HL-60/S4 treated with retinoic acid at 250 ng/mL for 4 days and 3 days (cell line): ENCODE data around the gene MAP1A.

ENCODE experiments used
- in situ Hi-C: fragments of 300-500 bp; cut with MboI; formaldehyde crosslinking; loops from 2 replicates; pipeline ENCODE4 v1.7.0; 2022; ENCODE audit warnings: low sequenced_read_pairs

Gene MAP1A

DNA sequence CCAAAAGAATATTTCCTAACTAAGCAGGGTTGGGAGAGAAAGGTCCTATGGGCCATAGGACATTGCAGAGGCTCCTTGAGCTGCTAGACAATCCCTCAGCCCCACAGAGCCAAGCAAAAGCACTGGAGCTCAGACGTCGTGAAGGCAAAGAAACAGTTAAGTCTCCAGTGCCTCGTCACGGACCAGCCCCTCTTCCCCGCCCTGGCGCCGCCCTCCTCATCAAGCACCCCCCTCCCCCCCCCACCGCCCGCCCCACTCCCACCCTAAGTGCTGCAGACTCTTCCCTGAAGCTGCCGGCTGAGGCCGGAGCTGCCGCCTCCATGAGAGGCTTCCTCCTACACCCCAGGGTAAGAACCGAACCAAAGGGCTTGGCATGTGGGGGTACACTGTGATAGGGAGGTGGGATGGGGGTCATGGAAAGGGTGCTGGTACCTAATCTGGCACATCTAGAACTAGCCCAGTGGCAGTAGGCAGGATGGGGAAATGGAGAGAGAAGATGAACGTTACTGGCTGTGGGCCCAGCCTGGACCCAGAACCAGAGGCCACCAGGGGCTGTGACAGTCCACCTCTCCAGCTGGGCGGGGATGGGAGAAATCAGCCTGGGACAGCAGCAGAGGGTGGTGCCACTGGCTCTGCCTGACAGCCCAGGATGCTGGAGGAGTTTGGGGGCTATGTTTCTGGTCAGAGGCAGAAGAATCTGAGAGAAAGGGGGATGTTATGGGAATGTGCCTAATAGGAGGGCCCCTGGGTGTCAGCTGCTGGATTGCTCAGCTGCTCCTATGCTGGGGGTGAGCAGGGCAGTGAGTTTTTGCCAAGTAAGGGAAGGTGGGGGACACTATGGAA is at the start of gene MAP1A:
Gene MAP1A, plus strand, starts transcription at position 255 of the 843 bp plus-strand sequence. CDS start 3,866 bp downstream, outside the sequence.
- in situ Hi-C loops = no loop called here

- in situ Hi-C loops = no loop called here
Measured at GRCh38 chr15:43469867-43470266, 47.5 kb upstream of the MAP1A start.

DNA sequence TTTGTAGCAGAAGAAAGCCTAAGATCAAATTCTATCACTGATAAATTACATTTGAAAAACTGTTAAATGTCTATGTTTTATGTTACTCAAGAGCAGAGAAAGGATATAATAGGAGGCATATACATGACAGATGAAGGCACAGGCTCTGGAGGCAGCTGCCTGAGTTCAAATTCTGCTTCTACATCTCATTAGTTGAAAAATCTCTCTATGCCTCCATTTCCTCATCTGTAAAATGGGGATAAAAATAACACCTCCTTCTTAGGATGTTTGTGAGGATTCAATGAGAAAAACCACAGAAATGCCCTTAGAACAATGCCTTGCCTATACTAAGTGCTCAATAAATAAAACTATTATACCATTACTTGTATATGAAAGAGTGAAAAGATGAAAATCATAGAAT is 45.4 kb upstream of the MAP1A start:
- in situ Hi-C loops = no loop called here

DNA sequence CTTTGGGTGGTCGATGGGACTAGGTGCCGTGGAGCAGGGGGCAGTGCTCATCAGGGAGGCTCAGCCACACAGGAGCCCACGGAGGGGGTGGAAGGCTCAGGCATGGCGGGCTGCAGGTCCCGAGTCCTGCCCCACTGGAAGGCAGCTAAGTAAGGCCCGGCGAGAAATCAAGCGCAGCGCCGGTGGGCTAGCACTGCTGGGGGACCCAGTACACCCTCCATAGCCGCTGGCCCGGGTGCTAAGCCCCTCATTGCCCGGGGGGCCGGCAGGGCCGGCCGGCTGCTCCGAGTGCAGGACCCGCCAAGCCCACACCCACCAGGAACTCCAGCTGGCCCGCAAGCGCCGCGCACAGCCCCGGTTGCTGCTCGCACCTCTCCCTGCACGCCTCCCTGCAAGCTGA is 43.5 kb upstream of the MAP1A start:
- in situ Hi-C loops = no loop called here

DNA sequence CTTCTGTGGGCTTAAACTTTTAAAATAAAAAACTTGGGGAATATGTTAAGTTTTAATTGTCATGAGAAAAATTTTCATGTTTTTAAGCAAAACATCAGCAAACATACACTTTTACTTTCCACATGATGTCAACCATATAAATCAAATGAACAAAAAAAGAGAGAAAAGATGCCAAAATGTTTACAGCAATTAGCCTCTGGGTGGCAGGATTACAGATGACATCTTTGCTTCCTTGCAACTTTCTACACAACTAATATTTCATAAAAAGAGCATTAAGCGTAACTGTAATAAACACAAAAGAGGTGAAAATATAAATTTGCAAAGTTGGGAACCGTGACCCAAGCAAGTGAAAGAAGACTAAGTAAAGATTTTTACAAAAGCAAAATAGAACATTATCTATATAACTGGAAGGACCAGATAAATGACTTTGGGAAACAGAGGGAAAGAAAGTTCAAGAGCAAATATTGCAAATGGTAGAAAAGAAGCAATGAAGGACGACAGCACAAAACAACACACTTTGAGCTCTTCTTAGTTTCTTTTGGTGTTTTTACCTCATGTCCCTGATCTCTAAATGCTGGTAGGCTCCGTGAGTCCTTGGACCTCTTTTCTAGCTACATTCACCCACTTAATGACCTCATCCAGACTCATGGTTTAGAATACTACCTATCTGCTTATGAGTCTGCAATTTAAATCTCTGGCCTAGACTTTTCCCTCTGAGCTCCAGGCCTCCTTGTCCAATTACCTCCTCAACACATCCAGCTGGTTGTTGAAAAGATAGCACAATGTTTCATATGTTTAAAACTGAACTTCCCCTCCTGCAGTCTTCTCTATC is 33.9 kb upstream of the MAP1A start:
- in situ Hi-C loops = no loop called here

- in situ Hi-C loops = no loop called here
Measured at GRCh38 chr15:43484455-43484854, 33.0 kb upstream of the MAP1A start.

- in situ Hi-C loops = no loop called here
Measured at GRCh38 chr15:43487271-43487895, 30.0 kb upstream of the MAP1A start.

DNA sequence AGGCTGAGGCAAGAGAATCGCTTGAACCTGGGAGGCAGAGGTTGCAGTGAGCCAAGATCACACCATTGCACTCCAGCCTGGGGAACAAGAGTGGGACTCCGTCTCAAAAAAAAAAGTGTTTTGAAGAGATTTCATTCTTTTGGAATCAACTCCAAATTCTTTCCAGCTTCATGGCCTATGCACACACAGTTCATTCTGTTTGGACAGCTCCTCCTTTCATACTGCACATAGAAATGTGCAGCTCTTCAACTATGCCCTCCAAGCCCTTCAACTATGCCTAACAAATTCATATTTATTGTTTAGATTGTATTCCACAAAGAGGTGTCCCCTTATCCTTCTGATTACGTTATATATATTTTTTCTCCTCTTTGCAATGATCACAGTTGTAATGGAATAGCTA is 28.6 kb upstream of the MAP1A start:
- in situ Hi-C loops = no loop called here

DNA sequence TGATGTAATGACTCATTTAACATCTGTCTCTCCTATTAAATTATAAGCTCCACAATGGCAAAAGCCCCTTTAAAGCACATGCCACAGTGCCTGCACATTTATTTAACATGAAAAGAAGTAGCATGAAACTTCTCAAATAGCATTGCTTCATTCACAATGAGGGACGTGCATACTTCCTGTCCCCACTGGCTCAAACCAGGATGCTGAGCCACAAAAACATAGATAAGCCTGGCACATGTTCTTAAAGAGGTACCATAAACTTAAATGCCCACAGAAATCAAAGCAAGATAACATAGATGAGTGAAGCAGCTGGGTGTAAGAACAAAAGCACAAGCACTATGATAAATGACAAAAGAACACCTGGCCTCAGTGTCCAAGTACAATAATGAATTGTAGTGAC is 28.2 kb upstream of the MAP1A start:
- in situ Hi-C loops = no loop called here

GRCh38 chr15:43492266-43492665 is 25.1 kb upstream of the MAP1A start:
- in situ Hi-C loops = no loop called here

- in situ Hi-C loops = no loop called here
Measured at GRCh38 chr15:43492673-43493601, 24.5 kb upstream of the MAP1A start, which contains the start of gene TP53BP1. Gene TP53BP1 (minus strand): TSS chr15:43493156. CDS start chr15:43493043, 113 bp downstream.

DNA sequence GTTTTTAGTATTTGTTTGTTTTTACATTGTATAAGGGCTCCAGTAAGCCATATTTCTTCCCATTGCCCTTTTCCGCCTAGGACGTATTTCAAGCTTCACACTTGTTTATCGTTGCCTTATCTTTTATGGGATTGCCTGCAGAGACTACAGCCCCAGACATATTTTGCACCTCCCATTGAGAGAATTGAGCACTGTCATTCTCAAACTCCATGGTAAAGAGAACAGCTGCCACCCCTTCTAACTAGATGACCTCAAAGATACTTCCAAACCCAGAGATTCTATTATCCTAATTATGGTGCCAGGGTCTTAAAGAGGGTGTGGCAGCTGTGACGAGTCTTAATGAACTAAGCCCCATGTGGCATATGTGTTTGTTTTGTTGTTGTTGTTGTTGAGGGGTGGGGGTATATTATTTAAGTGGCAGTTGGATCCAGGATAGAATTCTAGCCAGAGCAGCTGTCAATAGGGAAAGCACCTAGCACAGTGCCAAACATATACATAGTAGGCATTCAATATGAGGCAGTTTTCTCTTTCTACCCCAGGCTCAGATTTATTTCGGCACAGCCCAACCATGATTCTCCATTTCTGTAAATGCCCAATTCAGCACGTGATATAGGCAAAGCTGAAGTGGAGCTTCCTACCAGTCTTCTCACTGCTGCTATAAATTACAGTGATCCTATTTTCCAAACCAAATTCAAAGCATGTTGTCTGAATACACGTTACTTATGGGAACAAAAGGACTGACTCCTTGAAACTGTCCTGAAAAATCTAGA is 23.5 kb upstream of the MAP1A start:
- in situ Hi-C loops = no loop called here

- in situ Hi-C loops = no loop called here
Measured at GRCh38 chr15:43498990-43499389, 18.4 kb upstream of the MAP1A start.

DNA sequence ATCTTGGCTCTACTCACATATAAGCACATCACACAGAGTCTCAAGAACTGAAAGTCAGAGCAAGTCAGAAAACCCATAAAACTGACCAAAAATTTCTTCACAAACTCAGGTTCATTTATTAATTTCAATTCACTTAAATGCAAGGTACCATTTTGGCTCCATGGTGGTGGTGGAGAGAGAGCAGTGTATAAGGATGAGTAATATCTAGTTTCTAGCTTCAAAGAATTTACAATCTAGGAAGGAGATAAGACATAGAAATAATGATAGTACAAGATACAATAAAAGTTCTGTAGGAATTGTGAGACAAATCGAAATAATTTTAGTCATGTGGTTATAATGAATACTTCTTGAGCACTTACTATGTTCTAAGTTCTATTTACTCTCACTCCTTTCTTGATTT is 17.8 kb upstream of the MAP1A start:
- in situ Hi-C loops = no loop called here

DNA sequence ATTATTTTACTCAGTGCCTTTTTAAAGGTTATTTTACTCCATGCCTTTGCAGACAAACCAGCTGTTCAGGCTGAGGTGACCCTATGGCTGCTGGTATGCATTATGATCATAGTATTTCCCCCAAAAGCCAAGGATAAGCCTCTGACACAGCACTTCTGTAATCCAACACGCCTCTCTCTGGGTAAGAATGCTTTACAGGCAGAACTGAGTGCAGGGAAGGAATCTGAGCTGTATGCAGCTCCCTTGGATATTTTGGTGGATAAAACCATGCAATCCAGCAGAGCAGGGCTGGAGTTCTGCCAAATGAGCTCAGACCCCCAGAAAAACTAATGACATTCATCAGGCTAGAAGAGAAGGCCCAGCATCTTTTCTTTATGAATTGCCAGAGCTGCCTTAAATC is 11.7 kb upstream of the MAP1A start:
- in situ Hi-C loops = no loop called here

GRCh38 chr15:43508421-43508820 is 9.0 kb upstream of the MAP1A start:
- in situ Hi-C loops = no loop called here

DNA sequence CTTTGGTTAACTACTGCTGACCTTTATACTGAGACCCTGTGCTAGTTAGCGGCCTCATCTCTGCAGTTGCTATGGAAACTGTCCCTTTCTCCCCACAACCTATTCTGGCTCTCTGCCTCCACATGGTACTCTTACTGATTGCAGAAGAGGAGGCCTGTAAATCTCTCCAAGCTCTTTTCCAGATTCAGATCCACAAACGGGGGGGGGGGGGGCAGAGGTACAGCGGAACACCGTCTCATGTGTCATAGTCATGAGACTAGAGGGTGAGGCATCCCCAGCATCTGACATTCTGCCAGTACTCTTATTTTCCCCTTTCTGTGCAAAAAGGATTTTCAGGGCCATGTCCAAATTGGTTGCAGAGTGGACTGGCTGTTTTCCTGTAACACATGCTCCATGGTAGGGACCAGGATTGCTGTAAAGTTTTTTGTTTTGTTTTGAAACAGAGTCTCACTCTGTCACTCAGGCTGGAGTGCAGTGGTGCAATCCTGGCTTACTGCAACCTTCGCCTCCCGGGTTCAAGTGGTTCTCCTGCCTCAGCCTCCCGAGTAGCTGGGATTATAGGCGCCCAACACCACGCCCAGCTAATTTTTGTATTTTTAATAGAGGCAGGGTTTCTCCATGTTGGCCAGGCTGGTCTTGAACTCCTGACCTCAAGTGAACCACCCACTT is 8.3 kb upstream of the MAP1A start:
- in situ Hi-C loops = no loop called here

DNA sequence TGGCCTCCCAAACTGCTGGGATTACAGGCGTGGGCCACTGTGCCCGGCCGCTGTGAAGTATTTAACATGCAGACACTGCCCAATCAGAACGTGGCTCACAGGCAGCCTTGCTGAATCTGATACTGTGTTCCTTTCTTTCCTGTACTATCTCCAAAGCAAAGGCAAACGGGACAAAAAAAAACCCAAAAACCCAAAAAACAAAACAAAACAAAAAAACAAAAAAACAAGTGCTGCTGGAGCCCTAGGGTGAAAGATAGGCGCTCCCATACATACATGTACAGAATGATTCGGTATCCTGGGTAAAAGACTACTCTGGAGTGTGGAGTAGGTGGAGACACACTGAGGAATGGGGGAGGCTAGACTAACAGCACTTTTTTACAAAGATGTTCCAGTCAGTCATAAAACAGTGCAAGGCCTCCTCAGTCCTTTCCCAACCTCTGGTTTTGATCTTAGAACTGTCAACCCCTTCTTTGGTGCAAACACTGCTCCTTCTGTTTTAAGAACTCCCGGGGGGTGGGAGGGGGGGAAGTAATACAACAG is 7.7 kb upstream of the MAP1A start:
- in situ Hi-C loops = no loop called here
